HG02798 (cell line): Measurements from ENCODE around the gene NR3C2.

Experiments used
- ATAC-seq: cut with Tn5 transposase; IDR thresholded peaks from one replicate; pipeline ENCODE4 v1.9.1; 2021; ENCODE audit warnings: mild to moderate bottlenecking; ENCODE audit not compliant: unreplicated experiment, poor library complexity

NR3C2 gene

DNA sequence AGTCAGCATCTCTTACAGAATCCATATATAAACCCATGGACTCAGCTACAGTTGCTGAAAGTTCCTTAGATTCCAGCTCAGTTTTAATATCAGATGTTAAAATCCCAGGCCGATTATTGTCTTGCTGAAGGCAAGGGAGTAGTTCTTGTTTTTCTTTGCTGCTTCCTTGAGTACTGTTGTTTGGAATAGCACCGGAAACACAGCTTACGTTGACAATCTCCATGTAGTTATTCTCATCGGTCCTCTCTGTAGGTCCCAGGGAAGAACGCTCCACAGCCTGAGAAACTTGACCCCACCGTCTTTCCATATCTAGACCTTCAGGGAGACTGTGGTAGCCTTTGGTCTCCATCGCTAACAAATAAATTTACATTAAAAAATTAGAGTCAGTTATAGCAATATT, 5.7 kb downstream of the NR3C2 start:
- ATAC-seq = no peak

DNA sequence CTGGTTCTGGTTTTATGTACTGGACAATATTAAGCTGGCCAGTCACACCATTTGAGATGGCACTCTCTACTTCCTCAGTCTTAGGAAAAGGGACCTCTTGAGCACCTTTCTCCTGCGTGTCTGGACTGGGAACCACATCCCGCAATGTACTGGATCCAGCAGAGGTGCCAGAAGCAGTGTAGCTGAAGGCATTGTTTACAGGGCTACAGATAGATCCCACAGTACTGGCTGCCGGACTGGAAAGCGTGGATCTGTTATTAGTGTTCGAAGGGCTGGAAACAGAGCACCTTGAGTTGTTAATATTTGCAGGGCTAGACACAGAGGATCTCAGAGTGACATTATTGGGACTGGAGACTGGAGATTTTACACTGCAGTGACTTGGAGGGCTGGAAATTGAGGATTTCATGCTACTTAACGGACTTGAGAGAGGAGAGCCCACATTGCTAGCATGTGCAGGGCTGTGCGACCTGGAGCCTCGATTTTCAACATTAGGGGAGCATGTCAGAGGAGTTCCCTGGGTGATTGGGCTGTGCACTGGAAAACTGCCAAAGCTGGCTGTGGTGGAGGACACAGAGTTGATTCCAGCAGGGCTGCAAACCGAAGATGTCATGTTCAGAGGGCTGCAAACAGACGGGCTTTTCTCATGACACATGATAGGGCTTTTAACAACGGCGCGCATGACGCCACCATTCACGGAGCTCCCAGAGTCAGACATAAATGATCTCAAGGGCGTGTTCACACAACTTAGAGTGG, 6.4 kb downstream of the NR3C2 start:
- no peak for ATAC-seq

DNA sequence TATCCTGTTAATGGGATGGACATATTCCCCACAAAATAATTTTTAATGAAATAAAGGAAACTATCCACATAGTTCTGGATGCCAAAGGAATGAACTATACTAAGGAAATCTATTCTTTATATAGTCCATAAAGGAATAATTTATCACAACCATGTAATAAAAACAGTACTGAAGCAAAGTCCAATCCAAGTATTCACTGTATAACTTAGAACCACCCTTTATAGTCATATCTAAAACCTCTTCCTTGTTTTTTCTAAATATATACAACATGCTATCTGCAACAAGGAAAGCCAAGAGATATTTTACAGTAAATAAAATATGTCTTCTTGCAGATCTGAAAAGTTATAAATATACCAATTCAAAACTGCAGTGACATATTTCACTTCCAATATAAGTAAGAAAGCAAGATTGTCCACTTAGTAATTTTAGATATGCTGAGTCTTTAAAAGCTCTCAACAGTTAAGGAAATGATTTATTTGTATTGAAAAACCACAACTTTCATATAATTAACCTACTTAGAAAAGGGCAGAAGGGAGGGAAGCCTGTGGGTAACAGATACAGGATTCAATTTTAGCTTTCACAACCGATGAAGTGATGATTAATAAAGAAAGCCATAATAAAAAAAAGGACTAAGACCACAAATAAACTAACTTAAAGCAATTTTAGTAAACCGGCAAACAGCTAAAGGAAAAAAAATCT, 8.0 kb downstream of the NR3C2 start:
- ATAC-seq = no peak

DNA sequence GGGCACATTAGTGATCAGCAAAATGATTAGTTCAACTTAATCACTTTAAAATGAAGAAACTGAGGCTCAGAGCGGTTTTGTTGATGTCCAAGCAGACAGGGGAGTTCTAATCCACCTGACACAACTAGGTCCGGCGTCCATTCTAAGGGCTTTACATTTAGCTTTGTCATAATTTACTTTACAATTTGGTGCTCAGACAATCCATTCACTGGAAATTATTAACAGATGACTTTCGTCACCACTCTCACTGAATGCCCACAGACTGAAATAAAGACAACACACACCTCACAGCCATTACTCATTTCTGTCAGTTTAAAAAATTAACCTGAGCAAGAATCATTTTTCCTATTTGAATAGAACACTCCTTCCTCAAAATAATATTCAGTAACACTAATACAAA, 10.8 kb downstream of the NR3C2 start:
- no peak for ATAC-seq

DNA sequence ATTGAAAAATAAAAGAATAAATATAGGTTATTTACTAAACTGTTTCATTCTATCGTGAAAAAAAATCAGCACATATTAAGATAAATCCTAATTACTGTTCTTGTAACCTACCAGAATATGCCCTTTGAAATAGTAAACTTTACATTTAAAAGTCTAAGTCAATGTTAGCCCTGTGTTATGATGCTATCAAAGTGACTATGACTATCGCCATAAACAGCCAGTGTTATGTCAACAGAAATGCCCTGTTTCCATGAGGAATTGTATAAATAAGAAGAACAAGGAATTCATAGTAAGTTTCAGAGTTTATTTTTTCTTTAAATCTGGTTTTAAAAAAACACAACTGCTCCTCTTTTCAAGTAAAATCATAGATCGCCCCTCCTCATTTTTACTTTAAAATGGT, 11.4 kb downstream of the NR3C2 start:
- no peak for ATAC-seq

DNA sequence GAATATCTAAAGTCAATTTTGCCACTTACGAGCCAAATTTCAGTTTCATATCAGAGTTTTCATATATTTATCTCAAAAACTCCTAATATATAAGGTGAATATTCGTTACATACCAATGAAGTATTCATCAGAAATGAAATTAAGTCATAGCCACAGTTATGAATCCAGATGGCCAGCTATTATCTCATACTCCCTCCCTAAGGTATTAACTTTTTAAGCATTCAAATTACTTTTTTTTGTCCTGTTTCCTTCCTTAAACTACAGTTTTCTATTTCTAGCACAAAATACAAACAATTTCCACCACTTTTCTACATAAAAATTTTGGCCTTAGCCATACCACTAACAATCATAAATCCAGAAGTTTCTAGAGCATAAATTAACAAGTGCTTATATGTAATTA, 13.0 kb downstream of the NR3C2 start:
- ATAC-seq = no peak

DNA sequence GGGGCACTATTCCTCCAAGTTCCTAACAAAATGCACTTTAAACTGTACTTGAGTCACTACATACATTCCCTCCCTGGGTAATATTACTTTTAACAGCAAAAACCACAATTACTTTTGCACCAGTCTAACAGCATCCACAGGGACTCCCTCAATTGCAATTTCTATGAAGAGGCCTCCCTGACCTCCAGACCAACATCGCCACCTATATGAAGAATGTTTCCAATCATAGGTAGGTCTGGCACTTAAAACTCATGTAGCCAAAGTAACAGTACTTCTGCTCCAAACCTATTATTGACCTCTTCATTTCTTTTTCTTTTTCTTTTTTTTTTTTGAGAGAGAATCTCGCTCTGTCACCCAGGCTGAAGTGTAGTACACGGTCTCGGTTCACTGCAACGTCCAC, 15.6 kb downstream of the NR3C2 start:
- ATAC-seq = no peak

DNA sequence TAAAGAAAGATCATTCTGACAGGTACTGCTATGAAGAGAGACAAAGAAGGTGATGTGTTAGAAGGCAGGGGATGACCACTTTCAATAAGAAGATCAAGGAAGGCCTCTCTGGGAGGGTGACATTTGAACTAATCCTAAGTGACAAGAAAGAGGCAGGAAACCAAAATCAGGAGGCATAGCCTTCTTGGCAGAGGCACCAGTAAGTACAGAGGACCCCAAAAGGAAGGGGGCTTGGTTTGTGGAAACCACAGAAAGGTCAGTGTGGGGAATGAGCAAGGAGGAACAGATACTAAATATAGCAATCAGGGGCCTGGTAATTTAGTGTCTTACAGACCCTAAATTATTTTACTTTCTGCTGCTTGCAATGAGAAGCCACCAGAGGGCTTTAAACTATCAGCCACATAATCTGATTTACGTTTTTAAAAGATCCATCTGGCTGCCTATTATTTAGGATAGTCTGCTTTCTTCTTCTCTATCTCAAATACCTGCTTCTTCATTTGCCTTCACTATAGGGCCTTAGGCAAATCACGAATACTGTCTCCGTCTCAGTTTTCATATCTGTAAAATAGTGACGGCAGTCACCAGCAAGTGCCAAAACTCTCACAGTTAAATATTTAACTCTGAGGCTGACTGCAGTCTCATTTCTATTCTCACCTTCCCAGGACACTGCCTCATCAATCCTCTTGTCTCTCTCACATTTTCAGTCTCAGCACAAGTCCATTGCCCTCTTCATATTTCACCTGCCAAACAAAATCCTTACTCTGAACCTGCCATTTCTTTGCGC, 16.7 kb downstream of the NR3C2 start:
- peak; percentile 57 for ATAC-seq

DNA sequence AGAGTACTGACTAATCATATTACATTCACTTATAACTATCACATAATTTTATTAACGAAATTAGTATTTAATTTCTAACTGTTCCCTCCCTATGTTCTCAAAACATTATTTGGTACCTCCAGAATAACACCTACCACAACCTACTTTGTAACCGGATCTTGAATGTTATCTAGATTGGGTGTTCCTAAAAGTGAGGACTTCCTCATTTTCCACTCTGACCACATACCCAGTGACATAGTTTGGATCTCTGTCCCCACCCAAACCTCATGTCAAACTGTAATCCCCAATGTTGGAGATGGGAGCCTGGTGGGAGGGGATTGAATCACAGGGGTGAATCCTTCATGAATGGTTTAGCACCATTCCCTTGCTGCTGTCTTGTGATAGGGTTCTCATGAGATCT, 21.8 kb downstream of the NR3C2 start:
- ATAC-seq = no peak

DNA sequence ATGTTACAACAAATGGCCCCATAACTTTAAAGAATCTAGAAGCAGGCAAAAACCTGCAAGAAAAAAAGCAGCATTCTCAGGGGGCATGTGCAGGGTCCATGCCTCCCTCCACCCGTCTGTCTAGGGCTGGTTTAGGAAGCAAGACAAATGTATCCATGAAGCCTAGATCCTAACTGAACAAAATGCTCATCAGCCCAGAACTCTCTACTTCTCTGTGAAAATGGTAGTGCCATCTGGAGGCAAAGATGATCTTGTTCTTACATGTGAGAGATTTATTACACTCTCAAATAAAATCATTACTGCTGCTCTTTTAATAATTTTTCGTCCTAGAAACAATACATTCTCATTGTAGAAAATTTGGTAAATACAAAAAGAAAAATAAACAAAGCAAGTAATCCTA, 26.7 kb downstream of the NR3C2 start:
- no peak for ATAC-seq

DNA sequence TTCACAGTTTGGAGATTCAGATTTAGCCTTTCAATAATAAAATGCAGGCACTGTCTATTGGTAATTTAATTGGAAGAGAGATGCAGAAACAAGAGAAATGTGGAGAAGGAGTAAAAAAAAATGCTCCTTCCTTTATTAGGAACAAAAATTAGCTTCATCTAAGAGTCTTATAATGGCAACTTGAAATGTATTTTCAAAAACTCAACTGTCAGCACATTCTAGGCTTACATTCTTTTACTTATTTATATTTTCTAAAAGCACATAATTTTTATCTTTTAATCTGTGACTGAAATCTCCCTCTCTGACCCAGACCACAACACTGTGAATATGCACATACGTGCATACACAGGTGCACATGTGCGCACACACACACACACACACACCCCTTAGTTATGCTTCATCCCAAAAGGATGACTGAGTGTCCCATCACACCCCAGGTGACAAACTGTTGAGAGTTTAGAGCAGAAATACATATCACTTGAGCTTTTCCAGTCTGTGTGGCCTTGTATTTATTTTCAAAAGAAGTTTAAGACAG, 29.7 kb downstream of the NR3C2 start:
- no peak for ATAC-seq

DNA sequence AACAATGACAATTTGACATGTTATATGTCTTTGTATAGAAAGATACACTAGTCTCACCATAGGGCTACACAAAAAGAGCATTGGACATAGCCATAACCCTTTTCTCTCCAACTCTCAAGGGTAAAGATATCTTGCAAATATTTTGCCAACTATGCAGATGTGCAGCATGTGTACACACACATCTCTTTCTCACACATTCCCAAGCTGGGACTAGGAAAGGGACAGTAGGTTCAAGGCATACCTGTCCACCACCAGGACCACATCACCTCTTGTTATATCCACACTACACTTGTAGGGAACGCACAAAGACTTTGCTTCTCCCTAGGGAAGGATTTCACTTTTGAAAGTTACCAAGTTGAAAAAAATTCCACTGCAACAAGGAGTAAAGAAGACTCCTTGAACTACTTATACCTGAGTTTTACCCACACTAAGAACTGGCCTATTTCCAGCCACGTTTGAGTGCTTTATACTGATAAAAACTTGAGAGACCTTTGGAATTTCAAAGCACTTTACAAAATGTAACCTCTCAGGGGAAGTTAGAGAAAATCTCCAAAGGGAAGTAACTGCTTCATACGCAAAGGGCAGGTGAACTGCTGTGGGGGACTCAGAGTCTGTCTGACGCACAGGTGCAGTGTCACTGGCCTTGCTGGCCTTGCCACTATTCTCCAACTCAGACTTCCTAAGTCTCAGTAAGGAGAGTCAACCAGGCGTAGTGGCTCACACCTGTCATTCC, 36.9 kb downstream of the NR3C2 start:
- ATAC-seq = no peak

DNA sequence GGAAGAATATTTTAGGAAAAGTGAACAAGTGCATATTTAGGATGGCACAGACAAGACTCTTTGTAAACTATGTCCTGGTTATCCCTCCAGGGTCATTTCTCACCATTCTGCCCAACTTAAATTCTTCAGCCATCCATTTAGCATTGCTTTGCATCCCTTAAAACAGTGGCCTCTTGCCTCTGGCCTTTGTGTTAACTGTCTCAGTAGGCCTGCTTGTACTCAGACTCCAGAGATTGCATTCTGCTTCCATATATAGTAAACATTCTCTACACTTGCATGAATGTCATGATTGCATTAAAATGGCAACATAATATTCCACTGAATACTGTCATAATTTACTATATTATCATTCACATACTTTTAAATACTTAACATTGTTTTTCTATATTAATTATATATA, 43.2 kb downstream of the NR3C2 start:
- no peak for ATAC-seq

DNA sequence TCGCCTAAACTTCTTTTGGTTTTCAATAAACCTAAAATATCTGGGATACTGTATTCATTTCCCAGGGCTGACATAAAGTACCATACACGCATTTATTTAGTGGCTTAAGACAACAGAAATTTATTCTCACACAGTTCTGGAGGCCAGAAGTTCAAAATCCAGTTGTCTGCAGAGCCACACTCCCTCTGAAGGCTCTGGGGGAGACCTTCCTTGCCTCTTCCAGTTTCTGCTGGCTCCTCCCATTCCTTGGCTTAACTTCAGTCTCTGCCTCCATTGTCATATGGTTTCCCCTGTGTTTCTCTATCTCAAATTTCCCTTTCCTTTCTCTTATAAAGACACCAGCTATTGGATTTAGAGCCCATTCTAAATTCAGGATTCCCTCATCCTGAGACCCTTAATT, 44.4 kb downstream of the NR3C2 start:
- no peak for ATAC-seq

DNA sequence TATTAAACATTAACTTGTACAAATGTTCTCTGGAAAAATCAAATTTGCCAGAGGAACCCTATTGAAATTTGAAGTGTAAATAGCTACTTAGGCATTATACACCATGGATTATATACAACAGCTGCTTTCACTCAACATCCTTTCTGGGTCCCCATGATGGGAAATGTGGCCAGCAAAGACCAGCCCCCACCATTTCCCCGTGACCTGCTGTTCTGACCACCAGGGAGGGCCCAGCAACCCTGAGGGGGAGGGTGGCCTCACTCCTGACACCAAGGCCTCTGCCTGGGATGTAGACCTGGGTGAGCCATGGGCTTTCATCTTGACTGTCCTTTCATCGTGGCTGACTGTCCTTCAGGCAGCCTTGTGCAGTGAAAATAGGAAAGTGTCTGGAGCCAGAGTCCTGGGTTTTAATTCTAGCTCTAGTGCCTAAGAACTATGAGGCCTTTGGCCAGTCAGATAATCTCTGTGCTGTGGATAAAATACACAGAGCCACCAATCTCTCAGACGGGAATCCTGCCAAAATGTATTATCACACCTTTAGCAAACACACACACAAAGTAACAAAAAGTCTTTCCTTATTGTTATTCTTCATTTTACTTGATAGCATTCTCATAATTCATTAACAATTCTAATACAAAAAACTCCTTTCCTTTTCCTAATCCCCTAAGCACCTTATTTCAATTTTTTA, 45.1 kb downstream of the NR3C2 start:
- ATAC-seq = no peak

DNA sequence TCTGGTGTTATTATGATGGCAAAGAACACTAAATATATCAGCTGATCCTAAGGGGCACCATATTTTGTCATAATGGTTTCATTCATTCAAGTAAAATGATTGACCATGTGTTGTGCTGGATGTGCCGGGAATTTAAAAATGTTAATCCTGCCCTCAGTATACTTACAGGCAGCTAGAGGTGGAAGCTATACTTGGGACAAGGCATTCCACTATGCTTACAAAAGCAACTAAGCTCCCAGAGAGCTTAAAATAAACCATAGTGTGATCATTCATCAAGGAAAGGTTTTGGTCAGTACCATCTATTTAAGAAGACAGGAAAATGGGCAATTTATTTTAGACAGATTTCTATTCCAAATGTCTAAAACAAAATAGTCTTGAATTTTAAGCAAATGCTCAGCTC, 46.4 kb downstream of the NR3C2 start:
- no peak for ATAC-seq

DNA sequence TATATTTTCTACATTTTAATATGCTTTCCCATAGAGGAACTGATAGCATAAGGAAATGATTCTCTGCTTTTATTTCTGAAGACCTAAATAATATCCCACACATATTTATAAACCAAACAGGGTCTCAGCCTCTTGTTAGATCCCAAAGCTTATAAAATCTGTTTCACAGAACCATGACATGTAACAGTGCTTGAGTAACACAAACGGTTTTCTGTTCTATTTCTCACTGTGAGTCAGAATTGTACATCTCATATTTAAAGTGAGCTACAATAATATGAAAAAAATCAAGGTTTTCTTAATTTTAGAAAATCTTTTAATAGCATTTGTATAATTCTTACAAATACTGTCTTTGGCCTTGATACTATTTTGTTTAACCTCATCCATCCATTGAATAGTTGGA, 51.2 kb downstream of the NR3C2 start:
- no peak for ATAC-seq

DNA sequence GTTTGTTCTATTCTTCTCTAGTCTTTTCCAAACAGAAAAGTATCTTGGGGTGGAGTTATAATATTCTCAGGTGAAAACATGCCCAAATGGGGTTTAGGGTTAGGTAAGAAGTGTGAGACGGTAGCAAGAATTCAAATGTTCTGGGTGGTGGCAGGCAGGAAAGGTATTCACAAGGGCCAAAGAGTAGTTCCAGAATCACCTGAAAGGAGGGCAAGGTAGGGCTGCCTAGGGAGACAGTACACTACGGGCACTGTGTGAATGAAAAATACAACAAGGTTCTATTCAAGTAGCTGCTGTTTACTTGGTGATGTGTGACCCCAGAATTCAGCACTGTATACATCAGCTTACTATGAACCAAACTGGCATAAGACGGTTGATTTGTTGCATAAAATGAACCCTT, 51.9 kb downstream of the NR3C2 start:
- no peak for ATAC-seq

DNA sequence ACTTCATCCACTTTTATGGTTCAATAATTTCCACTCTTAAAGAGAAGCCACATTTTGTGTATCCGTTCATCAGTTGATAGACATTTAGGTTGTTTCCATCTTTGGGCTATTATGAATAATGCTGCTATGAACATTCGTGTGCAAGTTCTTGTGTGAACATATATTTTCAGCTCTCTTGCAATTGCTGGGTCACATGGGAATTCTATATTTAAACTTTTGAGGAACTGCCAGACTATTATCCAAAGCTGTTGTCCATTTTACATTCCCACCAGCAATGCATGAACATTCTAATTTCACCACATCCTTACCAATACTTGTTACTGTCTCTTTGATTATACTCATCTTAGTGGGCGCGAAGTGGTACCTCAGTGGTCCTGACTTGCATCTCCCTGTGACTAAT, 61.9 kb downstream of the NR3C2 start:
- no peak for ATAC-seq

DNA sequence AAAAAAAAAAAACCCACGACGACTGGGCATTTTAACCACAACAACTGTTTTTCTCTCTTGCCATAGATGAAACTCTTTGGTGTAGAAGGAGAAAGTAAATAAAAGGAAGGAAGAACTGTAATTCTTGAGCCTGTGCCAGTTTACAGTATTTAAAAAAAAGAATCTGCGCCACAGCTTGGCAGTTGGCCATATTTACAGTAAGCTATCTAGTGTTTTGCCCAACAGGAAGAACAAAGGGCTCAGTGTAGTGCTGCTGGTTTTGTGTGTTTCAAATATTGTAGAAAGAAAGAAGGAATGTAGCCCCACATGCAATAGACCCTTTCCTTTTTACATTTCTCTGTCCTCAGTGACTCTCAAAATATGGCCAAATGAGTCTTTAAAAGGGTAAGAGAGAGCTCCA, 66.1 kb downstream of the NR3C2 start:
- no peak for ATAC-seq
